SKM-1 (cell line): ENCODE measurements around the gene TLE4.
"Not testable (repeated sequence)": the region's sequence is repeated elsewhere in the genome, so short reads cannot be mapped to it uniquely, and the experiment has no call there.

ENCODE experiments used
- DNase-seq: peaks from one replicate; lab custom pipeline; 2025; ENCODE audit not compliant: unreplicated experiment; lab: John Stamatoyannopoulos, UW

Gene TLE4

DNA sequence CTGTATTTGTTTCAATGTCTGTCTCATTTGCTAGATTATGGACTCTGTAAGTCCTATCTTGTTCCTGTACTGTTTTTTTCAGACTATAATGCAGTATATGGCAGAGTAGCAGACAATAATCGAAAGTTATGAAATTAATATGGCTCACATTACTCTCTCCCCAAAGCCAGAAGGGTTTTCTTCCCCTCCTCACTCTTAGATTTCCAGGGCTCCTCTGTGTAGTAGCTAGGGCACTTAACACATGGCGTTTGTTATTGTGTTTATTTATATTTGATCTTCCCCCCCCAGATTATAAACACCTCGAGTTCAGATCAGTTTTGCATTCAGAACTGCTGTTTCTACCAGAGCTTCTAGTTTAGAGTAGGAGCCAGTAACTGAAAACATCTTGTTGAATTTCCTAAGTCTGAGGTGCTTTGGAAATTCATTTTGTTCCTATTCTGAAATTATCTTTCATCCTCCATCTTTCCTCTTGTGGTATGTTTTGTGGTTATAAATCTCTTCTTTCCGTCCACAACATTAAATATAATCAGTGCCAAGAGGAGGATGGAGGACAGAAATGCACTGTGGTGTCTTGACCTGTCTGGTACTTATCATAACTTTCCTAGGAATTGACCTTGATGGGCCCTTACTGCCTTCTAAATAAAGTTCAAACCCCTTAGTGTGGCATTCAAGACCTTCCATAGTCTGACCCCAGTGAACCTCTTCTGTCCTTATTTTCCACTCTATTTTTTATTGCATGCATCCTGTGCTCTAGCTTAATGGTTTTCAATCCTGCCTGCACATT lies 27.0 kb downstream of the TLE4 start:
- DNase-seq = no peak

DNA sequence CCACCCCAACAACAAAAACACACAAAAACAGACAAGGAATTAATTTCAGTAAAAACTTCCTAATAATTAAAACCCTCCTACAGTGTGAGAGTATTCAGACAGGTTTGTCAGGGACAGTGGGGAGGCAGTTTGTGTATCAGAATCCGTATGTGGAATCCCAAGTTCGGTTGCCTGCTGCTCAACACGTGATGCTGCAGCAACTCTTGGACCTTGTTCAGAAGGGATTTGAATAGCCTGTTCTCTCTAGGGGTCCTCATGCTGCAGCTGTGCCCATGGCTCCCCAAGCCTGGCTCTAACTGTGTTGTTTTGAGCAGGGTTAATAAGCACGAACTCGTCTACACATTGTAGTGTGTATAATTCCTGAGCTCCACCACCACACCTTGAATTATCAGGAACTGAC lies 28.7 kb downstream of the TLE4 start:
- DNase-seq = no peak

DNA sequence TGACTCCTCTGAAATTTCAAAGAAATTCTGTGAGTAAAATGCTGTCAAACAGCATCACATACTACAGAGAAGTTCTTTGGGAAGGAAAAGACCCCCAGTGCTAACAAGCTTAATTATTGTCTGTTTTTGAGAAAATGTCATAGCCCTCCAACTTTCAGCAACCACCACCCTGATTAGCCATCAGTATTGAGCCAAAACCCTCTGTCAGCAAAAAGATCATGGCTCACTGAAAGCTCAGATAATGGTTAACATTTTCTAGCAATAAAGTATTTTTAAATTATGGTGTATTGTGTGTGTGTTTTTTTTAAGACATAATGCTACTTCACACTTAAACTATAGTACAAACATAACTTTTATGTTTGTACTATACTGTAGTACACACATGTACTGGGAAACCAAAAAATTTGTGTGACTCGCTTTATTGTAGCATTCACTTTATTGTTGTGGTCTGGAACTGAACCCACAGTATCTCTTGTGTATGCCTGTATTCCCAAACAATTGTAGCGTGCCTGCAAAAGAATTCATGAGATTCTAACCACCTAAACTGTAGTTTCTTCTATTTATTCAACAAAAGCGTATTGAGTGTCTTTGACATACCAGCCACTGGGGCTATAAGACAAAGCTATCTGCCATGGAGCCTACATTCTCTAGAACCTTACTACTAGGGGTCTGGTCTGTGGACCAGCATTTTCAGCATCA lies 31.6 kb downstream of the TLE4 start:
- DNase-seq = no peak

DNA sequence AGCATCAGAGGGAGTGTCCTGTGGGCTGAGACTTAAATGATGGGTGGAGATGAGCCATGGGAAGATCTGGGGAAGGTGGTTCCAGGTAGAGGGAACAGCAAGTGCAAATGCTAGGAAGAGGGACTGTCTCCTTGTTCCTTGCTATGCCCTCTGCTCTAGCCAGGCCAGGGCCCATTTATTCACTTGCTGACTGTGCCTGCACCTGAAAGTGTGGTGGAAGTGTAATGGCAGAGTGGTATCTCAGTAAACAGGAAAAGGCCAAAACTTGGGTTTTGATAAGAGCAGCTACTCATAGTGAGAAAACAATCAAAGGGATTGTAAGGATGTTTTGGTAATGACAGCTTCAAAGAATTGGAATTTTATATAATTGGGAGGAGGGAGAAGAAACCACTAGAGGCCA lies 32.4 kb downstream of the TLE4 start:
- no peak for DNase-seq

DNA sequence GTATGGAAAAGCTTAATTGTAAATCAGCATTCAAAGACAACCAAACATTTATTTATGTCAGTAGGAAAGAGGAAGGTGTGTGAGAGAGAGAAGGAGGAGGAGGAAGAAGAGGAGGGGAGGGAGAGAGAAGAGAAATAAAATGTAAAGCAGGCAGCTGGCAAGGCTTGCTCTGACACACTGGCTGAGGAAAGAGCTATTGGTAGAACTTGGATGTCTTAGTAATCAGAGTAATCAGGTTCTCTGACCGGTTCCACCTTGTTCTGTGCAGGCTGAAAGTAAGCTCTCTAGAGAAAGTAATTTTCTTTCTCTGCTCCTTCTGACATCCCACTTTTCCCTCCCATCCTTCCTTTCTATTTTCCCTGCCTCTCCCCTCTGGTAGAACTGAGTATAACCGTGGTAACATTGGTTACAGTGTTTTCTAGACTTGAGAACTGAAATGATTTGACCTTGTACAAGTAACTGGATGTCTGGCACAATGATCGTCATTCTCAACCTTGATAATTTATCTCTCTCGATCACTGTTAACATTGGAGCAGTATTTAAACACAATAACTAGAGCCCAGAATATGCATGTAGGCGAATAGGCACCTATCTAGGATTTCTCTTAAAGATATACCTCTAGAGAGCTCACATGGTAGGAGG lies 33.3 kb downstream of the TLE4 start:
- DNase-seq = no peak

DNA sequence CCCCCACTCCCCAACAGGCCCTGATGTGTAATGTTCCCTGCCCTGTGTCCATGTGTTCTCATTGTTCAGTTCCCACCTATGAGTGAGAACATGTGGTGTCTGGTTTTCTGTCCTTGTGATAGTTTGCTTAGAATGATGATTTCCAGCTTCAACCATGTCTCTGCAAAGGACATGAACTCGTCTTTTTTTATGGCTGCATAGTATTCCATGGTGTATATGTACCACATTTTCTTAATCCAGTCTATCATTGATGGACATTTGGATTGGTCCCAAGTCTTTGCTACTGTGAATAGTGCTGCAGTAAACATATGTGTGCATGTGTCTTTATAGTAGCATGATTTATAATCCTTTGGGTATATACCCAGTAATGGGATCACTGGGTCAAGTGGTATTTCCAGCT lies 34.8 kb downstream of the TLE4 start:
- not testable (repeated sequence) for DNase-seq

DNA sequence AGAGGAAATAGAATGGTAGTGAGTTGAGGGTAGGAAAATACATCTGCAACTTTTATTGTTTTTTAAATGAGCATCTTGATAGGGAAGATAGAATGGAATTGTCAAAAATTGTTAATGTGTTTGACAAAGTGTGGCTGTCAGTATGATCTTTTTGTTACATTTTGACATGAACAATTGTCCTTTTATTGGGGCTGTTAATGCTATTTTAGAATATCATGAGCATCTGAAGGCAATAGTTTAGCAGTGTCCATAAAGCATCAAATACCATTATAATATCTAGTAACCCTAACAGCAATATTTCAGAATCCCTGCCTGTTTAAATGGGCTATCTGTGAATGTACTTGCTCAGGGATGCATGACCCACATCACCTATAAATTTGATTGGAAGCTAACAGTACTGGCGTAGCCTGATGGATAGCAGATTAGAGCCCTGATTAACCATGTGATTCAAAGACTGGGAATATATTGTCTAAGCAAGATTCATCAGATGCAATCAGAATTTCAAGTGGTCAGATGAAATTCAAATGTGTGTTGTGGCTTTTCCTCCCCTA lies 37.8 kb downstream of the TLE4 start:
- DNase-seq = no peak

DNA sequence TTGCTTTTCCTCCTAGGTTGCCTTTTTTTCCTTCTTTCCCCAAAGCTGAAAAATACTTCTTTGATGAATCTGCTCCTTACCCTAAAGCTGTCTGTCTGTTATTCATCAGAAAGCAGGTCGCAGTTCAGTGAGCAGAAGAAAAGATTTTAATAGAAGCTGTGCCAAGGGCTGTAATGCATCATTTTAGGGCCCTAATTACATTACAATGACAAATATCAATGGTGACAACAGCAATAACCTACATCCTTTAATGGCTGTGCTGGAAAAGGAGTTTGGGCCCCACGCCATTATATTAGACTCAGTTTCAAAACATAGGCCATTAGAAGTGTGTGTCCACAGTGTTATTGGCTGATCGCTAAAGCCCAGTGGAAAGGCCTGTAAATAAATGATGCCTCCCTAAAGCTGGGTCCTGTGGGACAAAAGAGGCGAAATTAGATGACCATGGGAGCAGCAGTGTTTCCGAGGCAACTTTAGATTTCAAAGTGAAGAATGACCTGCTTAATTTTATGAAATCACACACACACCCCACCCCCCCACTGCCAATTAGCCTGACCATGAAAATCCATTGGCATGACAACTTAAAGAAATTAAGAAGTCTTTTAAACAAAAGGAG lies 38.4 kb downstream of the TLE4 start:
- DNase-seq = no peak

DNA sequence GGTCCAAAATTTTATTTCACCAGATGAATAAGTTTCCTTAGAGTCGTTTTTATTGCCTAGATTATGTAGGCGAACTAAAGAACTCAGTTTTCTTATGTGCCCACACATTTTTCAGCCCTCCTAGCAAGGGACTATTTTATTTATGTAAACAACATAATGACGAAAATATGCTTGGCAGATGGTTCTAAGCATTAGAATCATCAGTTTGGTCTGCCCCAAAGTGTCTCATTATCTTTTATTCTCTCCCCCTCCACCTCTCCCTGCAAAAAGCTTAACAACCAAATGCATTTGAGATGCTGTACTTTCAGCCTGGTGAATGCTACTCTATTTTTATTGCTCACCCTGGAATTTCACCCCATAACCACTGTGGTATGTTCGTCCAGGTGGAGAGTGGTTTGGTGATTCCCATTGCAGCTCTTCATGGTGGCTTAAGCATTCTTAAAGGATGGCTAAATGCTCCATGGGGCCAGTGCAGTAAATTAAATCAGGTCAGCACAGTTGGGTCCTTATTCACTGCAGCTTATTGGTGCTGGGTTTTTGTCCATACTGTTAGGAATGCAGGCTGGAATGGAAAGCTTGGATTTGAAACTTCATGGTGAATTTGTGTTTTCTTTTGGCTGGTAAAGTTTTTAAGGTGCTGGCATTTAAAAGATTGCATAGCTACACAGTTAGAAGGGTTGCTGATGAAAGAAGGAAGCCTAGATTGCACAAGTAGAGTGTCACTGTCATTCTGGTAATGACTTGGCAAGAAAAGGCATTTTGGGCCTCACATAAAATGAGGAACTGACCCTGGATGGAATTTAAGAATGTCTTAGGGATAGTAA lies 39.2 kb downstream of the TLE4 start:
- peak; percentile 70 for DNase-seq

DNA sequence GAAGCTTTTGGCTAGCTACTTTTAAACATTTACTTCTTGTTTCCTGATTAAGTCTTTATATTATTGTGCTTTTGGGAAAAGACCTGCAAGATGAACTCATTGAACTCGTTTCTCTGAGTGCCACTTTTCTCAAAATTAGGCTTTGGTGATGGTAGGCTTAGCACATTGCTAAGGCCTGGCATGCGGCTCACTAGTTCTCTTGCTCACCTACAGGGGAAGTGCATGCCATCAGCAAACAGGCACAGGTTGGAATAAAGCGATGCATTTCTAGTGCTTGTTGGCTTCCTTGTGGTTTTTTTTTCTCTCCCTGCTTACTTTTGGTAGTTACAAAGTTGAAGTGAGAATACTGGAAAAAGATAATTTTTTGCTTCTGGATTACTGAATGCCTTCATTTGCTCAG lies 41.4 kb downstream of the TLE4 start:
- no peak for DNase-seq

DNA sequence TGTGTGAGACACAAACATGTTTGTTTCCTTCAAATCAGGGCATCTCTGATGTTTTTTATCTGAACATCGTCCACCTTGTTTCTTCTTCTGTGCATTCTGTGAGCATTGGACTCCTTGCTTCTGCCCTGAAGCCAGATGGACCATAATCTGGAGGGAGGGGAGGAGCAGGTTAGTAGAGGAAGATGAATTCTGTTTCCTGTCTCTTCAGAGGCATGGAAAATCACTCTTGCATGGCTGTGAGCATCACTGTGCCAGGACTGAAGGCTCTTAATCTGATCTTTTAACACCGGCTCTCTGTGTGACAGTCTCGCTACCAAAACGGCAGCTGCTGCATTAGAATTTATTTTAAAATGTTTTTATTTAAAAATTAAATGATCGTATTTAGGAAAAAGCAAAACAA lies 43.3 kb downstream of the TLE4 start:
- no peak for DNase-seq

DNA sequence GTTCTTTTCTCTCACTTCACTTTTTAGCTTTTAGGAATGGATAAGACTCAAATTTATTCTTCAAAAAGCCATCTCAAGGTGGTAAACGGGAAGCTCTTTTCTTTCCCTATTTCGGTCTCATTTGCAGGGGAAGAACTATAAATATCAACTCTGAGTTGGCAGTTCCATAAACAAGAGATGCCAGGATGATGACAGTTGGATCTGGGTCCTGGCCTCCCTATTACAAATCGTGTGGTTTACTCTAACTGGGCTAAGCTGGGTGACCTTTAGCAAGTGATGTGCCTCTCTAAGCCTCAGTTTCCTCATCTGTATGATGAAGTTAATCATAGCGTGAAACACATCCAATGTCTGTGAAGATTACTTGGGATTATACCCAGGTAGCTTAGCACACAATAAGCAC lies 44.2 kb downstream of the TLE4 start:
- DNase-seq = peak; percentile 2

DNA sequence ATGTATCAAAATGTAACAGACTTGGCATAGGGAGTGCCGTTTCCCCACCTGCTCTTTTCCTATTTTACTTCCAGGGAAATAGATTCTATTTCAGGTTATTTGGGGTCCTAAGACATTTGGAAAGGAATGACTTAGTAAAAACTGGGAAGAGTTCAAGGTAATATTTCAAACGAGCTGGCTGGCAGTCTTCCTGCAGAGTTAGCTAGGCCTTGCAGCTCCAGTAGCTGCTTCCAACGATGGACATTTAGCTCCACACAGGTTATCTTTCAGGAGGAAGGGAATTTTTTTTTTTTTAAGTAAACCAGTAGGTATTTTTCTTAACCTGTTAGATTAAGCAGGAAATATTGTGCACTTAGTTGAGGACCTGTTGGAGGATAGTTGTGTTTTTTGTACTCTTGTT lies 45.2 kb downstream of the TLE4 start:
- no peak for DNase-seq

DNA sequence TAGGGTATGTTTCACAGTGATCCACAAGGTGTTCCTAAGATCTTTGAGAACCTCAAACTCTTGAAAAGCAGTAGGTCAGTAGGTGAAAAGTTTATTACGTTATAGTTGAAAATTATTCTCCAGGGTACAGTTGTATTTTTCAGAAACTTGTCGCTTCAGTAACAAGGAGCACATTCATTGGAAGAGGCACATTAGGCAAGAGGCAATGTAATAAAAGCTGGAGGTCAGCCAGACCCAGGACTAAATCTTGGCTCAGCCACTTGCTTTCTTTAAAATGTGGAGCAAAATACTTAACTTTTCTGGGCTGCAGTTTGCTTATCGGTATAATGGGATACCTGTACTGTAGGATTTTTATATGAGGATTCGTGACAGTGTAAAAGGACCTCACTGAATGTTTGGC lies 45.6 kb downstream of the TLE4 start:
- DNase-seq = no peak

DNA sequence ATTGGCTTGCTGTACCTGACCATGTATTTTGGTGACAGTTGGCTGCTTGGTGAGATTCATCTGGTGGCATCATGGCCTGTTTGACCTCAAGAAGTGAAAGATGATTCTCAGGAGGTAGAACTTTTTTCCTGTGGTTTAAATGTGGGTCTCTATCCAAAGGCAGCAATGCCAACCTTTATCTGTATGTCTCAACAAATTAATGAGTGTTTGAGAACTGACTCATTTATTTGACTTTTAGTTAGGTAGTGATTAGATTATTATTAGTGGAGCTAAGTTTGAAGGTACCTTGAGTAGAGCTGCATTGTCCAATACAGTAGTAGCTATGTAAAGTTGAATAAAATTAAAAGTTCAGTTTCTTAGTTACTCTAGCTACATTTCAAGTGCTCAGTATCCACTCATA lies 48.2 kb downstream of the TLE4 start:
- DNase-seq = no peak

DNA sequence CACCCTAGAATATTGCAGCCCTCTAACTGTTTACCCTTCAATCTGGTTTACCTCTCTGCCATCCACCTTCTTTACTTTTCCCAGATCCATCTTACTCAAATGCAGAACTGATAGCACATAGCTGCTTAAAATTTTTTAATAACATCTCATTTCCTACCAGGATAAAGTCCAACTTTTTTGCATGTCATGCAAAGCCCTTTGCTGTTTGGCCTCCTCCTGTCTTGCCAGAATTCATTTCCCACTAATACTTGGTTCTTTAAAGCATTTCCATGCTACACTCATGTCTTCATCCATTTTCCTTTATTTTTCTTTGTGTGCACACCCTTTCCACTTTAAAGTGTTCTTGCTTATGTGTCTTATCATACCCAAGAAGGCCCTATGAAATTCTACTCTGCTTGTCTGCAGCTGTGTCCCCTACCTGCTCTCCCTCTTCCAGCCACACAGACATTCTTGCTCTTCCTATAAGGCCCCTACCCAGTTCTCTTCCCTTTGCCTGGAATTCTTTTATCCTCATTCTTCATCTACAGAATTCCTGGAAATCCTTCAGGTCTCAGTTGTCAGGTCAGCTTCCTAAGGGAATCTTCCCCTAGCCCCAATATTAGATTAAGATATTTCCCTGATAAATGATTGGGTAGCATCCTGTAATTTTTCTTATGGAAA lies 50.3 kb downstream of the TLE4 start:
- no peak for DNase-seq

DNA sequence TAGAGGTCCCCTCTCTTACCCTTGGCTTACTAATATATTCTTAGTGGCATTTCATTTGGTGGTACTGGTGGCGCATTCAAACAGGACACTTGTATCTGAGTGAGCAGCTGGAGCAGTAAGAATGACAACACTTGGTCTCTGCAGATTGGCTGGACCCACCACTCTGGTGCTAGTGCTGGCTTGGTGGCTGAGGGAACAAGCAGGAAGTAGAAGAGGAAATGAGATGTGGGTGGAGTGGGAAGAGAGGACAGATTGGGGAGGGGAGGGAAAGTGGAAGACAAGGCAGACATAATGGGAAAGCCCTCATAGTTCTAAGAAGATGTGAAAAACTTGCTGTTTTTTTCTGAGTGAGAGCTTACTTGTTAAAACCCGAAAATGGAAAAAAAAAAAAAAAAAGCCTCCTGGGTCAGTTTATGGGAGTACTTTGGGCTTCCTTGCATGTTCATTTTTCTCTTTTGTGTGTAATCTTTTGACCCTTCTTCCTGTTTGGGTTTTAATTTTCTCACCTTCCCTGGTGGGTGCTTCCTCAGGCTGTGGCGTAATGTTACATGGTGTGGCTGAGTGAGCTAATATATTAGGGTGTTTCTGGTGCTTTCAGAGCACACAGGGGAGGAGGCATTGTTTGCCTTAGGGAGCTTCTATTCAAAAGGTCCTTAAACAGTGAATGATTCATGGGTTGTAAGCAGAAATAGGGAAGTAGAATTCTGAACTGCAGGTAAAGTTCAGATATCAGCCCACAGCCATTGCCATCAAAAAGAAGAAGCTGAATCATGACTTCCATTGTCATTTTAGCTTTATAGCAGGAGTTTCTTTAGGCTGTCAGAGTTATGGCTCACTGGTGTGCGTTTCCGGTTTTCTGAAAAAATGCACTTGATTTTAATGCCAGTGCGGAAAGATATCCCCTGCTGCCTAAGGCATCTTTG lies 52.3 kb downstream of the TLE4 start:
- DNase-seq = peak; percentile 37

DNA sequence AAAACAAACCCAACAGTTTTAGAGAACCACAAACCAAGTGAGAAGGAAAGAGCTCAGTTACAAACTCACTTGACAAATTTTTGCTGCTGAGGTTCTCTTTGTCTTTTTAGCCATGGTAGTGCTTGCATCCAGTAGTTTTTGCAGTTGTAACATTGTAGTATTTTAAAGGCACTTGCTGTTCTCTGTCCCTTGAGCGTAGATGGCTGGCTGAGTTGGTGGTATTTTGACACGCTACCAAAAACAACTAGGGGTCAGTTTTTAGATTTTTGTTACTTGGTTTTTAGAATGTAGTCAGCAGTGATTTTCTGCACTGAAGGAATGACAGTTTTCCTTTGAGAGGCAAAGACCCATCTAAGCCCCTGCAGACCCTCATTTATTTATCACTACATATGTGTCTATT lies 58.0 kb downstream of the TLE4 start:
- no peak for DNase-seq
